DOHH2 (cell line): ENCODE results near the gene CACNA1I.

Source experiments
- EZH2phosphoT487 ChIP-seq: fragments of 200-600 bp; sonication (generic); IDR thresholded peaks from 2 replicates; pipeline ENCODE4 v1.6.1; 2017; ENCODE audit warnings: borderline replicate concordance, mild to moderate bottlenecking, antibody characterized with exemption, low read length, moderate library complexity, mixed read lengths
- TF ChIP-seq, protein P1 (sequence below): fragments of 200-600 bp; sonication (generic); IDR thresholded peaks from one replicate; pipeline ENCODE4 v1.5.1; 2014; ENCODE audit warnings: antibody characterized with exemption, mild to moderate bottlenecking, low read depth, low read length; ENCODE audit not compliant: poor library complexity, severe bottlenecking

- TF ChIP-seq, protein P1, sequence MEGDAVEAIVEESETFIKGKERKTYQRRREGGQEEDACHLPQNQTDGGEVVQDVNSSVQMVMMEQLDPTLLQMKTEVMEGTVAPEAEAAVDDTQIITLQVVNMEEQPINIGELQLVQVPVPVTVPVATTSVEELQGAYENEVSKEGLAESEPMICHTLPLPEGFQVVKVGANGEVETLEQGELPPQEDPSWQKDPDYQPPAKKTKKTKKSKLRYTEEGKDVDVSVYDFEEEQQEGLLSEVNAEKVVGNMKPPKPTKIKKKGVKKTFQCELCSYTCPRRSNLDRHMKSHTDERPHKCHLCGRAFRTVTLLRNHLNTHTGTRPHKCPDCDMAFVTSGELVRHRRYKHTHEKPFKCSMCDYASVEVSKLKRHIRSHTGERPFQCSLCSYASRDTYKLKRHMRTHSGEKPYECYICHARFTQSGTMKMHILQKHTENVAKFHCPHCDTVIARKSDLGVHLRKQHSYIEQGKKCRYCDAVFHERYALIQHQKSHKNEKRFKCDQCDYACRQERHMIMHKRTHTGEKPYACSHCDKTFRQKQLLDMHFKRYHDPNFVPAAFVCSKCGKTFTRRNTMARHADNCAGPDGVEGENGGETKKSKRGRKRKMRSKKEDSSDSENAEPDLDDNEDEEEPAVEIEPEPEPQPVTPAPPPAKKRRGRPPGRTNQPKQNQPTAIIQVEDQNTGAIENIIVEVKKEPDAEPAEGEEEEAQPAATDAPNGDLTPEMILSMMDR: no peak
- no peak for TF ChIP-seq EZH2phosphoT487
Measured at GRCh38 chr22:39681038-39681861, 110.7 kb downstream of the CACNA1I start.
